CD14-positive monocyte (primary cell): Measurements from ENCODE around the gene MSANTD1. TPM values are rescaled to one million over a fixed set of nuclear protein-coding genes. Genes with fewer than 3 reads are reported as not detected.
"Not testable (repeated sequence)": the region's sequence is repeated elsewhere in the genome, so short reads cannot be mapped to it uniquely, and the experiment has no call there.

Source experiments
- DNase-seq, 3 donors: peaks; one replicate each; pipeline ENCODE4 v3.0.0-alpha.2; 2011 to 2022
- H2AFZ ChIP-seq: 2 replicates; pipeline ENCODE4 v1.6.0; 2012; ENCODE audit warnings: mild to moderate bottlenecking, low read depth, low read length, inconsistent platforms; ENCODE audit not compliant: insufficient read depth, poor library complexity, severe bottlenecking
- H3K27ac ChIP-seq, 2 donors: 1 replicate in 1 of 2; 2 replicates in 1 of 2; pipeline ENCODE4 v1.5.1; 2012 to 2013; ENCODE audit warnings: low read length in 2 of 2, control low read depth in 1 of 2, inconsistent platforms in 1 of 2, low read depth in 1 of 2, mild to moderate bottlenecking in 1 of 2
- H3K27me3 ChIP-seq, 2 donors: one replicate each; pipeline versions ENCODE4 v1.6.0 to v1.6.1; 2011 to 2013; ENCODE audit warnings: low read length in 2 of 2; ENCODE audit not compliant: control insufficient read depth in 2 of 2, insufficient read depth in 2 of 2
- H3K36me3 ChIP-seq, 2 donors: replicated peaks in 1 of 2; 1 replicate in 1 of 2; 2 replicates in 1 of 2; pipeline versions ENCODE4 v1.5.1 to v1.6.1; 2012 to 2013; ENCODE audit warnings: low read length in 2 of 2, control low read depth in 1 of 2, inconsistent platforms in 1 of 2, mild to moderate bottlenecking in 1 of 2; ENCODE audit not compliant: insufficient read depth in 2 of 2, control insufficient read depth in 1 of 2
- H3K4me1 ChIP-seq, 2 donors: 1 replicate in 1 of 2; 2 replicates in 1 of 2; pipeline versions ENCODE4 v1.5.1 to v1.6.1; 2012 to 2013; ENCODE audit warnings: low read length in 2 of 2, control low read depth in 1 of 2, inconsistent platforms in 1 of 2, mild to moderate bottlenecking in 1 of 2, moderate library complexity in 1 of 2; ENCODE audit not compliant: insufficient read depth in 2 of 2, control insufficient read depth in 1 of 2
- H3K4me2 ChIP-seq: replicated peaks from 2 replicates; pipeline ENCODE3; 2012; ENCODE audit warnings: low read length, moderate library complexity, mild to moderate bottlenecking; ENCODE audit not compliant: poor library complexity, severe bottlenecking; ENCODE audit errors: extremely low read depth
- H3K4me3 ChIP-seq, 3 experiments: fragments of 200-600 bp in 1 of 3; sonication (generic) in 1 of 3; replicated peaks in 1 of 3; 1 replicate in 2 of 3; 2 replicates in 1 of 3; pipeline ENCODE4 v1.5.1; 2011 to 2013; ENCODE audit warnings: low read length in 3 of 3, mild to moderate bottlenecking in 3 of 3, control low read depth in 2 of 3, low read depth in 2 of 3, inconsistent platforms in 1 of 3, moderate library complexity in 1 of 3
- H3K79me2 ChIP-seq: 2 replicates; pipeline ENCODE4 v1.6.0; 2012; ENCODE audit warnings: mild to moderate bottlenecking, control low read depth, inconsistent platforms, low read length, moderate library complexity; ENCODE audit not compliant: insufficient read depth
- H3K9ac ChIP-seq: 2 replicates; pipeline ENCODE4 v1.6.0; 2017; ENCODE audit warnings: low read length, mild to moderate bottlenecking; ENCODE audit not compliant: insufficient read depth, poor library complexity, severe bottlenecking
- H3K9me3 ChIP-seq, 2 donors: replicated peaks in 1 of 2; 1 replicate in 1 of 2; 2 replicates in 1 of 2; pipeline versions ENCODE4 v1.5.1 to v1.6.1; 2012 to 2013; ENCODE audit warnings: low read length in 2 of 2, control low read depth in 1 of 2; ENCODE audit not compliant: control insufficient read depth in 1 of 2, insufficient read depth in 1 of 2
- H4K20me1 ChIP-seq: 2 replicates; pipeline ENCODE4 v1.6.0; 2012; ENCODE audit warnings: mild to moderate bottlenecking, low read length, control low read depth, moderate library complexity; ENCODE audit not compliant: insufficient read depth
- H3K27ac Mint-ChIP-seq, 7 donors: one replicate each; pipeline ENCODE4 v1.8.0; 2020; ENCODE audit warnings: mild to moderate bottlenecking in 7 of 7, mixed read lengths in 7 of 7, moderate library complexity in 6 of 7, inconsistent platforms in 2 of 7
- H3K27me3 Mint-ChIP-seq, 3 donors: one replicate each; pipeline ENCODE4 v1.8.0; 2021 to 2022; ENCODE audit warnings: low read depth in 3 of 3, mild to moderate bottlenecking in 3 of 3, mixed read lengths in 3 of 3, moderate library complexity in 3 of 3, inconsistent platforms in 1 of 3
- H3K36me3 Mint-ChIP-seq, 2 donors: one replicate each; pipeline ENCODE4 v1.8.0; 2020; ENCODE audit warnings: mixed read lengths in 2 of 2, inconsistent platforms in 1 of 2, mild to moderate bottlenecking in 1 of 2
- H3K4me1 Mint-ChIP-seq: one replicate; pipeline ENCODE4 v1.8.0; 2020; ENCODE audit warnings: mild to moderate bottlenecking, mixed read lengths
- H3K4me3 Mint-ChIP-seq, 2 donors: one replicate each; pipeline ENCODE4 v1.8.0; 2020; ENCODE audit warnings: mild to moderate bottlenecking in 2 of 2, mixed read lengths in 2 of 2, moderate library complexity in 1 of 2
- H3K9me3 Mint-ChIP-seq, 7 donors: one replicate each; pipeline ENCODE4 v1.8.0; 2020 to 2022; ENCODE audit warnings: mixed read lengths in 7 of 7, mild to moderate bottlenecking in 6 of 7, moderate library complexity in 6 of 7, inconsistent platforms in 2 of 7
- CTCF ChIP-seq: fragments of 200-600 bp; IDR thresholded peaks from one replicate; pipeline ENCODE4 v1.8.0; 2022; ENCODE audit warnings: antibody characterized with exemption, mild to moderate bottlenecking
- WGBS: methylation state at CpG from one replicate; pipeline ENCODE4 v1.1.5; 2013; ENCODE audit warnings: missing lambda C conversion rate; ENCODE audit not compliant: insufficient coverage; 5-methylcytosine and 5-hydroxymethylcytosine counted together
- intact Hi-C, 2 donors: fragments of 100-400 bp; cut with micrococcal nuclease; formaldehyde crosslinking; loops; one replicate each; pipeline versions ENCODE4 v1.15.0 to v1.15.1; 2023
- polyA plus RNA-seq, 3 donors: library from polyadenylated mRNA; depleted of rRNA in 1 of 3; unstranded in 2 of 3; stranded (reverse) in 1 of 3; fragments of 300-500 nt in 2 of 3; fragments of >200 nt in 1 of 3; fragmentation: Illumina TruSeq in 2 of 3; gene quantifications; 1 replicate in 2 of 3; 2 replicates in 1 of 3; pipeline ENCODE4 v1.2.3, GENCODE V29; 2012 to 2021

Gene MSANTD1
- polyA plus RNA-seq, 3 donors = 0.52 TPM; not detected in 2

- Mint-ChIP-seq H3K4me1 (peaks cover 34% of the 10 kb centered on the region), H3K27ac (peak overlapping the region in 1 of 7 donors; percentile 8), H3K9me3 (peaks cover 0 to 3% (median 2%) of the 10 kb centered on the region in 7 donors), H3K4me3 (no peak overlapping the region), H3K27me3 (peaks cover 4 to 38% (median 30%) of the 10 kb centered on the region in 3 donors), H3K36me3 (peaks cover 3 to 5% of the 10 kb centered on the region in 2 donors)
- Histone ChIP-seq H3K27me3 (peaks cover 0 to 9% of the 10 kb centered on the region in 2 donors), H3K4me3 (no peak overlapping the region), H3K27ac (no peak overlapping the region), H2AFZ (no peak overlapping the region), H3K4me2 (no peak overlapping the region), H3K79me2 (no peaks in the 10 kb centered on the region), H4K20me1 (no peaks in the 10 kb centered on the region), H3K9ac (no peak overlapping the region), H3K4me1 (peaks cover 20 to 24% of the 10 kb centered on the region in 2 donors), H3K36me3 (no peaks in the 10 kb centered on the region), H3K9me3 (no peaks in the 10 kb centered on the region)
- 79% methylated on average over 6 of the region's 9 CpGs for WGBS
- no peak for DNase-seq
- TF ChIP-seq CTCF = no peak
- intact Hi-C loops = loop anchor here in 1 of 2 donors (10.0 kb wide), 1 partner anchor 225 kb away; the partner anchor contains the start of genes HTT and HTT-AS
These were observed 50.4 kb downstream of the MSANTD1 start for GRCh38 chr4:3299122-3299975.

- Histone ChIP-seq H3K9ac (no peak overlapping the region), H3K27me3 (peaks cover 0 to 9% of the 10 kb centered on the region in 2 donors), H3K36me3 (no peaks in the 10 kb centered on the region), H4K20me1 (no peaks in the 10 kb centered on the region), H3K4me3 (no peak overlapping the region), H3K27ac (no peak overlapping the region), H3K4me1 (peaks cover 20 to 25% of the 10 kb centered on the region in 2 donors), H3K79me2 (no peaks in the 10 kb centered on the region), H3K9me3 (no peaks in the 10 kb centered on the region), H3K4me2 (no peak overlapping the region), H2AFZ (no peak overlapping the region)
- Mint-ChIP-seq H3K27ac (no peak overlapping the region), H3K9me3 (peaks cover 0 to 2% (median 2%) of the 10 kb centered on the region in 7 donors), H3K4me3 (no peak overlapping the region), H3K4me1 (peaks cover 31% of the 10 kb centered on the region), H3K27me3 (peaks cover 4 to 37% (median 28%) of the 10 kb centered on the region in 3 donors), H3K36me3 (peaks cover 0 to 5% of the 10 kb centered on the region in 2 donors)
- intact Hi-C loops = loop anchor here in 1 of 2 donors (10.0 kb wide), 2 partner anchors 105 to 225 kb away; partner anchors contain the start of genes HTT and HTT-AS
- no peak for TF ChIP-seq CTCF
- 91% methylated on average over 17 of the region's 19 CpGs for WGBS
- no peak for DNase-seq
These were observed 51.2 kb downstream of the MSANTD1 start for GRCh38 chr4:3299976-3300671.

- not testable (repeated sequence) for H2AFZ ChIP-seq, DNase-seq, H3K9ac ChIP-seq, H3K4me2 ChIP-seq, H3K9me3 ChIP-seq, H3K36me3 ChIP-seq, H3K4me3 Mint-ChIP-seq, H4K20me1 ChIP-seq, H3K79me2 ChIP-seq, H3K36me3 Mint-ChIP-seq, H3K9me3 Mint-ChIP-seq, H3K4me3 ChIP-seq, H3K27ac ChIP-seq, H3K27me3 ChIP-seq
- peaks cover 27 to 32% of the 10 kb centered on the region in 2 donors for H3K4me1 ChIP-seq
- 94% methylated on average over 13 of the region's 15 CpGs for WGBS
- peaks cover 39% of the 10 kb centered on the region for H3K4me1 Mint-ChIP-seq
- H3K27ac Mint-ChIP-seq = peak overlapping the region in 2 of 7 donors; percentile 4 to 73
- intact Hi-C loops = loop anchor here in 1 of 2 donors (10.0 kb wide), 1 partner anchor 106 kb away; no protein-coding TSS in a partner anchor
- H3K27me3 Mint-ChIP-seq = peaks cover 6 to 36% (median 25%) of the 10 kb centered on the region in 3 donors
These were observed 51.9 kb downstream of the MSANTD1 start for GRCh38 chr4:3300882-3301281.
